ENCODE results near the gene BNIP3.
A peak's percentile ranks its signal among the peaks of the same experiment; 100 is the strongest.
"Not testable (repeated sequence)": the region's sequence is repeated elsewhere in the genome, so short reads cannot be mapped to it uniquely, and the experiment has no call there.

The BNIP3 gene

DNA sequence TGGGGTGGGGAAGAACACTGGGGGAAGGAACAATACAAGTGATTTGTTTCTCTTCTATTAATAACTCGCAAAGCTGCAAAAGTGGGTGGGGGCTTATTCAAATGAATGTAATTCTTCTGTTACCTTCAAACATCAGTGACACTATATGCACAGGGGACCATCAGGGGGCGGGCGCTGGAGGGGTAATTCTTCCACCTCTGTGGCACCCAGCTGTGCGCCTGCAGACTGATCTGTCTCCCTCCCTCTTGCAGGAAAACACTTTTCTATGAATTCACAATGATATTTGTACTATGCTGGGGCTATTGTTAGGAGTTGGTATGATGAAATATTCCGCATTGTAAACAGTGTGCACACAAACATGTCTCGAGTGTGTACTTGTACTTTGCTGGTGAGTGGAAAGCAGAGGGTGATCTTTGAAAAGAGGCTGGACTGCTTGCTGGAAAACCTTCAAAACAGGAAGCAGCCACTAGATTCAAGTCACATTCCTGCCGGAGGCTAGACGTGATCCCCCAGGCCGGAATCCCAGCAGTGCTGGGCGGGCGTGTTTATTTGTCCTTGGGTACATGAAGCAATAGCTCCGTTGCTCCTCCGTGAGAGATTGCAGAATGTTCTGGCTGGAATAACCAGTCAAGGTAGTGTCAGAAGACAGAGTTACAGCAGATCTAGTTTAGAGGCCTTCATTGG, 15.8 kb upstream of the BNIP3 start:
- Histone ChIP-seq H3K4me3 (ENCODE audit: low read length) (no peak overlapping the region), H3K4me1 (ENCODE audit: insufficient read depth, low read length) (peaks cover 8% of the 10 kb centered on the region), H3K36me3 (ENCODE audit: insufficient read depth, low read length) (no peaks in the 10 kb centered on the region), H3K27me3 (ENCODE audit: insufficient read depth, low read length) (no peaks in the 10 kb centered on the region), H3K9me3 (ENCODE audit: low read length) (no peaks in the 10 kb centered on the region), H2AFZ (ENCODE audit: low read depth, low read length) (peak overlapping the region; percentile 60)

DNA sequence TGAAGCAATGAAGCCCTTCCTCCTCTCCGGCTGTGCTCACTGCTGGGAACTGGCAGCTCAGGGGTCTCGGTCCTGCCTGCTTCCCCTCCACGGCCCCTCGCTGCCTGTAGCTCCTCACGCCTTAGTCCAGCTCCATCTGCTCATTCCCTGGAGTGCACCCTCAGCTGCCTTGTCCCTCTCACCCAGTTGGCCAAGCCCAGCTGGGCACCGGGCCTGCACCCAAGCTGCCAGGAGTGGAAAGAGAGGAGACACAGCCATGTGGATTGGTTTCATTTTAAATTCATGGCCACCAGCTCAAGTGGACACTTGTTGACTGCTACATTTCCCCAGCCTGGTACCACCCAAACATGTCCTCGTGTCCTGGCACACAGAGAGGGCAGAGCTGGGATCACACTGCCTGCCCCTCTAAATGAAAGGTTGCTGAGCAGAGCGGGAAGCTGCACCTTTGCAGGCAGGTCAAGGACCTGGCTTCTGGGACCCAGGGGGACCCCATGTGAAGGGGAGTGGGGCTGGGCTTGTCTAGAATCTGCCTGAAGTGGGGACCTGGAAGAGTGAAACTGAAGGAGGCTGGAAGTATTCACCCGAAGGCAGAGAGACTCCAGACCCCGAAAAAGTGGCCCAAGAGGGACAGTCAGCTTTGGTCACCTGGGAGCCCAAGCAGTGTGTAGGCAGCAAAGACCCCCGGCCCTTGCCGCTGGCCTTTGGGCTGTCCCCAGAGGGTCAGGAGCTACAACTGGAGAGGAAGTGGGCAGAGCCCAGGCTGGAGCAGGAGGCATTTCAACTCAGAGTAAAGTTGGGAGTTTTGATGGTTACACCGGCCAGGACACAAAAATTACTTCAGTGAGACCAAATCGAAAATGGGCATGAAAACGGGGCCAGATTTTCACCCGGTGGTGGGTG, 15.0 kb upstream of the BNIP3 start:
- no peaks in the 10 kb centered on the region for H3K36me3 ChIP-seq (ENCODE audit: insufficient read depth, low read length)
- peaks cover 8% of the 10 kb centered on the region for H3K4me1 ChIP-seq (ENCODE audit: insufficient read depth, low read length)
- no peaks in the 10 kb centered on the region for H3K9me3 ChIP-seq (ENCODE audit: low read length)
- H3K27me3 ChIP-seq (ENCODE audit: insufficient read depth, low read length) = no peaks in the 10 kb centered on the region
- H3K4me3 ChIP-seq (ENCODE audit: low read length) = no peak overlapping the region
- no peak overlapping the region for H2AFZ ChIP-seq (ENCODE audit: low read depth, low read length)

GRCh38 chr10:131994435-131994834, 12.7 kb upstream of the BNIP3 start:
- Histone ChIP-seq H3K4me1 (ENCODE audit: insufficient read depth, low read length) (peaks cover 8% of the 10 kb centered on the region), H3K9me3 (ENCODE audit: low read length) (no peaks in the 10 kb centered on the region), H3K4me3 (ENCODE audit: low read length) (no peak overlapping the region), H2AFZ (ENCODE audit: low read depth, low read length) (no peak overlapping the region), H3K36me3 (ENCODE audit: insufficient read depth, low read length) (no peaks in the 10 kb centered on the region), H3K27me3 (ENCODE audit: insufficient read depth, low read length) (no peaks in the 10 kb centered on the region)

- no peak overlapping the region for H2AFZ ChIP-seq (ENCODE audit: low read depth, low read length)
- H3K36me3 ChIP-seq (ENCODE audit: insufficient read depth, low read length) = no peaks in the 10 kb centered on the region
- no peaks in the 10 kb centered on the region for H3K9me3 ChIP-seq (ENCODE audit: low read length)
- H3K27me3 ChIP-seq (ENCODE audit: insufficient read depth, low read length) = no peaks in the 10 kb centered on the region
- peaks cover 8% of the 10 kb centered on the region for H3K4me1 ChIP-seq (ENCODE audit: insufficient read depth, low read length)
- H3K4me3 ChIP-seq (ENCODE audit: low read length) = no peak overlapping the region
These were observed 11.6 kb upstream of the BNIP3 start for GRCh38 chr10:131993275-131993674.

DNA sequence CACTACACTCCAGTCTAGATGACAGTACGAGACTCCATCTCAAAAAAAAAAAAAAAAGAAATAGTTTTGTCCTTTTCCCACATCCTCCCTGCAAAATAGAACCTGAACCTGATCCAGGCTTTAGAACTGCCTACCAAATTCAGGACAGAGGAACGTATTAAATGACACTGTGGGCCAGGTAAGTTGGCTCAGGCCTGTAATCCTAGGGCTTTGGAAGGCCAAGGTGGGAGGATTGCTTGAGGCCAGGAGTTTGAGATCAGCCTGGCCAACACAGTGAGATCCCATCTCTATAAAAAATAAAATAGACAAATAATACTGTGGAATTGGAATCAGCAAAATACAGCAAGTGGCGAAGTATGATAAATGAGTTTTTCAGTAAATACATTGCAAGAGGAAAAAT, 10.0 kb upstream of the BNIP3 start:
- H3K4me1 ChIP-seq (ENCODE audit: insufficient read depth, low read length) = no peaks in the 10 kb centered on the region
- H3K27me3 ChIP-seq (ENCODE audit: insufficient read depth, low read length) = no peaks in the 10 kb centered on the region
- no peak overlapping the region for H3K4me3 ChIP-seq (ENCODE audit: low read length)
- H3K36me3 ChIP-seq (ENCODE audit: insufficient read depth, low read length) = no peaks in the 10 kb centered on the region
- H3K9me3 ChIP-seq (ENCODE audit: low read length) = no peaks in the 10 kb centered on the region
- no peak overlapping the region for H2AFZ ChIP-seq (ENCODE audit: low read depth, low read length)

DNA sequence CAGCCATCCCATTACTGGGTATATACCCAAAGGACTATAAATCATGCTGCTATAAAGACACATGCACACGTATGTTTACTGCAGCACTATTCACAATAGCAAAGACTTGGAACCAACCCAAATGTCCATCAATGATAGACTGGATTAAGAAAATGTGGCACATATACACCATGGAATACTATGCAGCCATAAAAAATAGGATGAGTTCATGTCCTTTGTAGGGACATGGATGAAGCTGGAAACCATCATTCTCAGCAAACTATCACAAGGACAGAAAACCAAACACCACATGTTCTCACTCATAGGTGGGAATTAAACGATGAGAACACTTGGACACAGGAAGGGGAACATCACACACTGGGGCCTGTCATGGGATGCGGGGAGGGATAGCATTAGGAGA, 6.1 kb upstream of the BNIP3 start:
- H3K36me3 ChIP-seq (ENCODE audit: insufficient read depth, low read length); H2AFZ ChIP-seq (ENCODE audit: low read depth, low read length); H3K27me3 ChIP-seq (ENCODE audit: insufficient read depth, low read length); H3K4me3 ChIP-seq (ENCODE audit: low read length); H3K4me1 ChIP-seq (ENCODE audit: insufficient read depth, low read length); H3K9me3 ChIP-seq (ENCODE audit: low read length): not testable (repeated sequence)

DNA sequence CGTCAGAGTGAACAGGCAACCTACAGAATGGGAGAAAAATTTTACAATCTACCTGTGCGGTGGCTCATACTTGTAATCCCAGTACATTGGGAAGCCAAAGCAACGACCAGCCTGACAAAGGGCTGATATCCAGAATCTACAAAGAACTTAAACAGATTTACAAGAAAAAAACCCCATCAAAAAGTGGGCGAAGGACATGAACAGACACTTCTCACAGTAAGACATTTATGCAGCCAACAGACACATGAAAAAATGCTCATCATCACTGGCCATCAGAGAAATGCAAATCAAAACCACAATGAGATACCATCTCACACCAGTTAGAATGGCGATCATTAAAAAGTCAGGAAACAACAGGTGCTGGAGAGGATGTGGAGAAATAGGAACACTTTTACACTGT, 5.6 kb upstream of the BNIP3 start:
- not testable (repeated sequence) for H3K4me3 ChIP-seq (ENCODE audit: low read length); H3K9me3 ChIP-seq (ENCODE audit: low read length); H3K27me3 ChIP-seq (ENCODE audit: insufficient read depth, low read length); H2AFZ ChIP-seq (ENCODE audit: low read depth, low read length); H3K36me3 ChIP-seq (ENCODE audit: insufficient read depth, low read length); H3K4me1 ChIP-seq (ENCODE audit: insufficient read depth, low read length)

GRCh38 chr10:131986851-131987250, 5.1 kb upstream of the BNIP3 start:
- not testable (repeated sequence) for H3K36me3 ChIP-seq (ENCODE audit: insufficient read depth, low read length); H3K27me3 ChIP-seq (ENCODE audit: insufficient read depth, low read length); H2AFZ ChIP-seq (ENCODE audit: low read depth, low read length); H3K9me3 ChIP-seq (ENCODE audit: low read length); H3K4me1 ChIP-seq (ENCODE audit: insufficient read depth, low read length); H3K4me3 ChIP-seq (ENCODE audit: low read length)

DNA sequence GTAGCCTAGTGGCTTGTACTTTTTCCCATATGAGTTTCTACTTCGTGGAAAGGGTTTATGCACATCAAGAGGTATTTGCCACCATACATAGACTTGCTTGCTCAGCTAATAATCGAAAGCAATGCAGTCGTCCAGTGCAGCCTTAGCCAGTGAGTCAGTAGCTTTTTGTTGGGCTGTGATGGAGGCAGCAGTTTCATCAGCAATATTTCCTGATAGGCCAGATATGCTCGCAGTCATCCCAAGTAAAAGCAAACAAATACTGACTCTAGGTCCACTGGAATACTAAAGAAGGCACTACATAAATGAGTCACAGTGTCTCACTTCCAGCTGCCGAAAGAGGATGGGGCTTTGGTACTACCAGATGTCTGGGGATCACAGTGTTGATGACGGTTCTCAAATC, 2.1 kb upstream of the BNIP3 start:
- no peaks in the 10 kb centered on the region for H3K36me3 ChIP-seq (ENCODE audit: insufficient read depth, low read length)
- H3K4me3 ChIP-seq (ENCODE audit: low read length) = no peak overlapping the region
- no peaks in the 10 kb centered on the region for H3K9me3 ChIP-seq (ENCODE audit: low read length)
- no peak overlapping the region for H2AFZ ChIP-seq (ENCODE audit: low read depth, low read length)
- H3K27me3 ChIP-seq (ENCODE audit: insufficient read depth, low read length) = no peaks in the 10 kb centered on the region
- H3K4me1 ChIP-seq (ENCODE audit: insufficient read depth, low read length) = peaks cover 20% of the 10 kb centered on the region

GRCh38 chr10:131982796-131983195, 1.1 kb upstream of the BNIP3 start:
- H3K4me1 ChIP-seq (ENCODE audit: insufficient read depth, low read length) = peaks cover 20% of the 10 kb centered on the region
- no peak overlapping the region for H3K4me3 ChIP-seq (ENCODE audit: low read length)
- H3K36me3 ChIP-seq (ENCODE audit: insufficient read depth, low read length) = no peaks in the 10 kb centered on the region
- H3K27me3 ChIP-seq (ENCODE audit: insufficient read depth, low read length) = no peaks in the 10 kb centered on the region
- no peak overlapping the region for H2AFZ ChIP-seq (ENCODE audit: low read depth, low read length)
- no peaks in the 10 kb centered on the region for H3K9me3 ChIP-seq (ENCODE audit: low read length)

DNA sequence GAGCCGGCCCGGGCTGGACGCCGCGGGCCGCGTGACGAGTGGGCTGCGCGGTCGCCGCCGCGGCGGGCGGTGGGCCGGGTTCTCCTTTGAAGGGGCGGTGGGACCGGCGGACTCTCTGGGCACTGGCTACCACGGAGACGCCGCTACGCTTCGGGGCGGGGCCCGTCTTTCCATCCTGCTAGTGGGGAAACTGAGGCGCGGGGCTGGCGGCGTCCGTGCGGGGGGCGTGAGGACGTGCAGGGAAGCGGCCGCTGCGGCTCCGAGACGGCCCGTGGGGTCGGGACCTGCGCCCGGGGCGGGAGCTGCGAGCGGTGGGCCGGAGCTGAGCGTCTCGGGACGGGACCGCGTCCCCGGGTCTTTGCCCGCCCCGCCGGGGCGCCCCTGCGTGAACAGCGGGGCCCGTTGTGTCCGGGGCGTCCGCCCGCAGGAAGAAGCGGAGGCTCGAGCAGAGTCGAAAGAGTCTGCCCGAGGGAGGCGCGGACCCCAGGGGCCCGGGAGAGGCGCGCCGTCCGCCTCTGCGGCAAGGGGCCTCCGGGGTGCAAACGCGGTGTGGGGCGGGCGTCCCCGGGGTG, 548 bp upstream of the BNIP3 start:
- Histone ChIP-seq H3K4me1 (ENCODE audit: insufficient read depth, low read length) (peaks cover 20% of the 10 kb centered on the region), H3K9me3 (ENCODE audit: low read length) (no peaks in the 10 kb centered on the region)

GRCh38 chr10:131980761-131981428, 828 bp downstream of the BNIP3 start:
- H2AFZ ChIP-seq (ENCODE audit: low read depth, low read length) = no peak overlapping the region
- H3K4me3 ChIP-seq (ENCODE audit: low read length) = peak overlapping the region; percentile 55
- H3K9me3 ChIP-seq (ENCODE audit: low read length) = no peaks in the 10 kb centered on the region
- H3K4me1 ChIP-seq (ENCODE audit: insufficient read depth, low read length) = peaks cover 20% of the 10 kb centered on the region
- no peaks in the 10 kb centered on the region for H3K27me3 ChIP-seq (ENCODE audit: insufficient read depth, low read length)
- H3K36me3 ChIP-seq (ENCODE audit: insufficient read depth, low read length) = no peaks in the 10 kb centered on the region

More for the DNA sequence above, 548 bp upstream of the BNIP3 start:
- Histone ChIP-seq H2AFZ (ENCODE audit: low read depth, low read length) (peak overlapping the region; percentile 97), H3K4me3 (ENCODE audit: low read length) (peak overlapping the region; percentile 55), H3K36me3 (ENCODE audit: insufficient read depth, low read length) (no peaks in the 10 kb centered on the region), H3K27me3 (ENCODE audit: insufficient read depth, low read length) (no peaks in the 10 kb centered on the region)

GRCh38 chr10:131980321-131980720, 1.4 kb downstream of the BNIP3 start:
- Histone ChIP-seq H3K4me3 (ENCODE audit: low read length) (peak overlapping the region; percentile 55), H3K4me1 (ENCODE audit: insufficient read depth, low read length) (peaks cover 20% of the 10 kb centered on the region), H3K36me3 (ENCODE audit: insufficient read depth, low read length) (peaks cover 1% of the 10 kb centered on the region), H3K9me3 (ENCODE audit: low read length) (no peaks in the 10 kb centered on the region), H2AFZ (ENCODE audit: low read depth, low read length) (no peak overlapping the region), H3K27me3 (ENCODE audit: insufficient read depth, low read length) (no peaks in the 10 kb centered on the region)

Data from neuron (in vitro differentiated cells).